ENCODE results near the gene TNFRSF17.

- TF ChIP-seq POLR2A (IDR thresholded peaks at IDR 0.05; ENCODE audit: low read depth, low read length) (no peak), SPI1 (IDR thresholded peaks at IDR 0.05; ENCODE audit: low read depth, low read length) (no peak)
Observed at GRCh38 chr16:12009922-12010321, 44.9 kb downstream of the TNFRSF17 start.
